MM.1S (cell line): ENCODE data around the gene KLF15.

Source experiments
- DNase-seq: peaks from one replicate; pipeline ENCODE4 v3.0.0-alpha.2; 2015
- H2AFZ ChIP-seq: fragments of 300-600 bp; sonication (generic); 2 replicates; pipeline ENCODE4 v1.6.0; 2016; ENCODE audit warnings: antibody characterized with exemption, low read length
- H3F3A ChIP-seq: fragments of 300-600 bp; sonication (generic); 2 replicates; pipeline ENCODE4 v1.6.1; 2016; ENCODE audit warnings: mild to moderate bottlenecking, antibody characterized with exemption, low read length, moderate library complexity, mixed read lengths; ENCODE audit not compliant: insufficient read depth
- H3K27ac ChIP-seq: fragments of 300-600 bp; sonication (generic); 2 replicates; pipeline ENCODE4 v1.5.1; 2016; ENCODE audit warnings: mild to moderate bottlenecking, low read length
- H3K27me3 ChIP-seq: fragments of 300-600 bp; sonication (generic); replicated peaks from 2 replicates; pipeline ENCODE4 v1.6.0; 2016; ENCODE audit warnings: low read length; ENCODE audit not compliant: insufficient read depth
- H3K36me3 ChIP-seq: fragments of 300-600 bp; sonication (generic); replicated peaks from 2 replicates; pipeline ENCODE4 v1.6.1; 2016; ENCODE audit warnings: mild to moderate bottlenecking, low read length, mixed read lengths; ENCODE audit not compliant: insufficient read depth
- H3K4me1 ChIP-seq: fragments of 300-600 bp; sonication (generic); 2 replicates; pipeline ENCODE4 v1.6.1; 2016; ENCODE audit warnings: low read length, mixed read lengths
- H3K4me2 ChIP-seq: fragments of 300-600 bp; sonication (generic); 2 replicates; pipeline ENCODE4 v1.6.0; 2016; ENCODE audit warnings: low read depth, low read length
- H3K4me3 ChIP-seq: fragments of 300-600 bp; sonication (generic); 2 replicates; pipeline ENCODE4 v1.5.1; 2016; ENCODE audit warnings: low read length, mixed read lengths
- H3K79me2 ChIP-seq: fragments of 300-600 bp; sonication (generic); 2 replicates; pipeline ENCODE4 v1.6.1; 2016; ENCODE audit warnings: mixed run types, low read length, mixed read lengths
- H3K9ac ChIP-seq: fragments of 300-600 bp; sonication (generic); 2 replicates; pipeline ENCODE4 v1.6.1; 2016; ENCODE audit warnings: low read length, mixed read lengths
- H3K9me2 ChIP-seq: fragments of 300-600 bp; sonication (generic); replicated peaks from 2 replicates; pipeline ENCODE4 v1.6.1; 2016; ENCODE audit warnings: mild to moderate bottlenecking, low read length, mixed read lengths; ENCODE audit not compliant: insufficient read depth
- H3K9me3 ChIP-seq: fragments of 300-600 bp; sonication (generic); replicated peaks from 2 replicates; pipeline ENCODE4 v1.6.1; 2016; ENCODE audit warnings: mild to moderate bottlenecking, low read length, mixed read lengths; ENCODE audit not compliant: insufficient read depth
- H4K20me1 ChIP-seq: fragments of 300-600 bp; sonication (generic); 2 replicates; pipeline ENCODE4 v1.6.1; 2016; ENCODE audit warnings: mild to moderate bottlenecking, low read length, moderate library complexity, mixed read lengths; ENCODE audit not compliant: insufficient read depth
- EZH2 ChIP-seq: fragments of 300-600 bp; sonication (generic); optimal IDR thresholded peaks from 2 replicates; pipeline ENCODE3; 2017; ENCODE audit warnings: low read depth, mild to moderate bottlenecking, antibody characterized with exemption, low read length, mixed read lengths
- EZH2phosphoT487 ChIP-seq: fragments of 300-600 bp; sonication (generic); IDR thresholded peaks from 2 replicates; pipeline ENCODE4 v1.6.1; 2018; ENCODE audit warnings: antibody characterized with exemption, low read length
- TF ChIP-seq, protein P1 (sequence below): fragments of 300-600 bp; sonication (generic); IDR thresholded peaks from 2 replicates; pipeline ENCODE4 v1.5.1; 2016; ENCODE audit warnings: antibody characterized with exemption, low read length, mixed read lengths

The KLF15 gene

GRCh38 chr3:126357295-126358037, at the start of gene KLF15:
Gene KLF15 (minus strand): TSS chr3:126357408. CDS start chr3:126352922, 4,486 bp downstream.
- no peaks in the 10 kb centered on the region for H4K20me1 ChIP-seq
- H3K9me3 ChIP-seq: no peaks in the 10 kb centered on the region
- H3K4me2 ChIP-seq: peak within 1 kb of the TSS; percentile 100
- H3K79me2 ChIP-seq: peaks cover 10% of the 10 kb centered on the region
- peaks cover 14% of the 10 kb centered on the region for H3F3A ChIP-seq
- peak within 1 kb of the TSS; percentile 87 for H3K4me3 ChIP-seq
- H3K36me3 ChIP-seq: no peaks in the 10 kb centered on the region
- peak; percentile 92 for DNase-seq
- no peaks in the 10 kb centered on the region for H3K9me2 ChIP-seq
- TF ChIP-seq EZH2 (no peak), EZH2phosphoT487 (no peak)
- TF ChIP-seq, protein P1, sequence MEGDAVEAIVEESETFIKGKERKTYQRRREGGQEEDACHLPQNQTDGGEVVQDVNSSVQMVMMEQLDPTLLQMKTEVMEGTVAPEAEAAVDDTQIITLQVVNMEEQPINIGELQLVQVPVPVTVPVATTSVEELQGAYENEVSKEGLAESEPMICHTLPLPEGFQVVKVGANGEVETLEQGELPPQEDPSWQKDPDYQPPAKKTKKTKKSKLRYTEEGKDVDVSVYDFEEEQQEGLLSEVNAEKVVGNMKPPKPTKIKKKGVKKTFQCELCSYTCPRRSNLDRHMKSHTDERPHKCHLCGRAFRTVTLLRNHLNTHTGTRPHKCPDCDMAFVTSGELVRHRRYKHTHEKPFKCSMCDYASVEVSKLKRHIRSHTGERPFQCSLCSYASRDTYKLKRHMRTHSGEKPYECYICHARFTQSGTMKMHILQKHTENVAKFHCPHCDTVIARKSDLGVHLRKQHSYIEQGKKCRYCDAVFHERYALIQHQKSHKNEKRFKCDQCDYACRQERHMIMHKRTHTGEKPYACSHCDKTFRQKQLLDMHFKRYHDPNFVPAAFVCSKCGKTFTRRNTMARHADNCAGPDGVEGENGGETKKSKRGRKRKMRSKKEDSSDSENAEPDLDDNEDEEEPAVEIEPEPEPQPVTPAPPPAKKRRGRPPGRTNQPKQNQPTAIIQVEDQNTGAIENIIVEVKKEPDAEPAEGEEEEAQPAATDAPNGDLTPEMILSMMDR: no peak
- peak within 1 kb of the TSS; percentile 88 for H3K9ac ChIP-seq
- H2AFZ ChIP-seq: peak within 1 kb of the TSS; percentile 99
- peak within 1 kb of the TSS; percentile 65; the same call in 1 of the 2 replicates for H3K27ac ChIP-seq
- H3K27me3 ChIP-seq: no peaks in the 10 kb centered on the region
- peaks cover 11% of the 10 kb centered on the region; the same call in 1 of the 2 replicates for H3K4me1 ChIP-seq

GRCh38 chr3:126406389-126407296, 49.4 kb upstream of the KLF15 start:
- Histone ChIP-seq H3K27me3 (no peaks in the 10 kb centered on the region), H3K4me3 (no peak overlapping the region), H3K27ac (no peak overlapping the region), H4K20me1 (no peaks in the 10 kb centered on the region), H3K4me1 (no peaks in the 10 kb centered on the region), H3K36me3 (no peaks in the 10 kb centered on the region), H2AFZ (no peak overlapping the region), H3K9ac (no peak overlapping the region), H3K9me3 (no peaks in the 10 kb centered on the region), H3K9me2 (no peaks in the 10 kb centered on the region), H3K4me2 (no peak overlapping the region), H3F3A (no peaks in the 10 kb centered on the region), H3K79me2 (no peaks in the 10 kb centered on the region)
- TF ChIP-seq EZH2phosphoT487: no peak
- TF ChIP-seq, protein P1: no peak
- no peak for TF ChIP-seq EZH2
- no peak for DNase-seq

GRCh38 chr3:126402666-126403302, 45.6 kb upstream of the KLF15 start:
- Histone ChIP-seq H2AFZ (no peak overlapping the region), H4K20me1 (no peaks in the 10 kb centered on the region), H3K36me3 (no peaks in the 10 kb centered on the region), H3K79me2 (no peaks in the 10 kb centered on the region), H3F3A (peaks cover 21% of the 10 kb centered on the region), H3K4me1 (peaks cover 27% of the 10 kb centered on the region), H3K9me2 (no peaks in the 10 kb centered on the region), H3K4me3 (no peak overlapping the region), H3K4me2 (no peak overlapping the region), H3K9me3 (no peaks in the 10 kb centered on the region), H3K9ac (no peak overlapping the region), H3K27me3 (no peaks in the 10 kb centered on the region), H3K27ac (no peak overlapping the region)
- TF ChIP-seq EZH2phosphoT487 (no peak), EZH2 (no peak)
- TF ChIP-seq, protein P1: no peak
- DNase-seq: no peak
